ENCODE measurements around the gene SMLR1. TPM values are rescaled to one million over a fixed set of nuclear protein-coding genes. Genes with fewer than 3 reads are reported as not detected.

The SMLR1 gene
- total RNA-seq, 3 donors from 2014 or later = not detected

DNA sequence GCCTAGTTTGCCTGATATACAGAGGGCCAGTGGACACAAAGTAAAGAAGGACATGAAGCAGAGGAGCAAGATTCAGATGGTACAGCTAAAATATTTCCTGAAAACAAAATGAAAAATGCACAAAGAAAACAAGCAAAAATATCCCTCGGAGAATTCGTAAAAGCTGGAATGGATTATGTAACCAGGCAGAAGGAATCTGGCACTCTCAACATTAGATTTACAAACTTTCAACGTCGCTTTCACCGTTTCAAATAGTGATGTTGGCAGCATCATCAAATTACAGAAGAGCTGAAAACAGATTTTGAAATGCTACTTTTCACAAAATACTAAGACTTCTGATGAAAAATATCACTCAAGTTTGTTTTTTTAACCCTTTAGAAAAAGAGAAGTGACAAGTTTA is 11.7 kb downstream of the SMLR1 start:
- Histone ChIP-seq H3K27ac (no peak overlapping the region), H3K4me1 (no peaks in the 10 kb centered on the region), H3K27me3 (no peaks in the 10 kb centered on the region), H3K9me3 (no peaks in the 10 kb centered on the region), H3K4me3 (no peak overlapping the region), H3K36me3 (no peaks in the 10 kb centered on the region)
- DNase-seq (ENCODE audit: low spot score in 2 of 2) = no peak
- intact Hi-C loops (cut with DNase I; ENCODE audit: low total_unique reads) = no loop called here
- TF ChIP-seq POLR2AphosphoS5 (IDR thresholded peaks at IDR 0.05) (no peak), POLR2A (IDR thresholded peaks at IDR 0.05) (no peak)
- TF ChIP-seq, protein P1, sequence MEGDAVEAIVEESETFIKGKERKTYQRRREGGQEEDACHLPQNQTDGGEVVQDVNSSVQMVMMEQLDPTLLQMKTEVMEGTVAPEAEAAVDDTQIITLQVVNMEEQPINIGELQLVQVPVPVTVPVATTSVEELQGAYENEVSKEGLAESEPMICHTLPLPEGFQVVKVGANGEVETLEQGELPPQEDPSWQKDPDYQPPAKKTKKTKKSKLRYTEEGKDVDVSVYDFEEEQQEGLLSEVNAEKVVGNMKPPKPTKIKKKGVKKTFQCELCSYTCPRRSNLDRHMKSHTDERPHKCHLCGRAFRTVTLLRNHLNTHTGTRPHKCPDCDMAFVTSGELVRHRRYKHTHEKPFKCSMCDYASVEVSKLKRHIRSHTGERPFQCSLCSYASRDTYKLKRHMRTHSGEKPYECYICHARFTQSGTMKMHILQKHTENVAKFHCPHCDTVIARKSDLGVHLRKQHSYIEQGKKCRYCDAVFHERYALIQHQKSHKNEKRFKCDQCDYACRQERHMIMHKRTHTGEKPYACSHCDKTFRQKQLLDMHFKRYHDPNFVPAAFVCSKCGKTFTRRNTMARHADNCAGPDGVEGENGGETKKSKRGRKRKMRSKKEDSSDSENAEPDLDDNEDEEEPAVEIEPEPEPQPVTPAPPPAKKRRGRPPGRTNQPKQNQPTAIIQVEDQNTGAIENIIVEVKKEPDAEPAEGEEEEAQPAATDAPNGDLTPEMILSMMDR (IDR thresholded peaks at IDR 0.05) = no peak

DNA sequence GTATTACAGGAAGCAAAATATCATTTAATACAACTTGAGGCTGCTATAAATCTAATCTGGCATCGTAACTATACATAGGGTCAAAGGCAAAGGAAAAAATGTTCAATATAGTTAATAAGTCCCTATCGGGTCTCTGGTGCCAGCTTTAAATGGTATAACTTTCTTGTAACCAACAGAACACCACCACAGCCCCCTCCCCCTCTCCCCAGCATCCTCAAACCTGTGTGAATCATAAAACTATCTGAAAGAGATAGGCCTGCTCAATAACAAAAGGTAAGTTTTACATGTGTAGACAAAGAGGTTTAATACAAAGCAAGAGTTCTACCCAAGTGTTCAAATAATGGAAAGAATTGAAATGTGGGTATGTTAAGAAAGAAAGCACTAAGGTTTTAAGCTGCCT is 12.2 kb downstream of the SMLR1 start:
- DNase-seq (ENCODE audit: low spot score in 2 of 2) = no peak
- H3K27me3 ChIP-seq = no peaks in the 10 kb centered on the region
- intact Hi-C loops (cut with DNase I; ENCODE audit: low total_unique reads) = no loop called here
- H3K27ac ChIP-seq = no peak overlapping the region
- no peaks in the 10 kb centered on the region for H3K9me3 ChIP-seq
- no peaks in the 10 kb centered on the region for H3K36me3 ChIP-seq
- no peaks in the 10 kb centered on the region for H3K4me1 ChIP-seq
- TF ChIP-seq POLR2A (IDR thresholded peaks at IDR 0.05) (no peak), POLR2AphosphoS5 (IDR thresholded peaks at IDR 0.05) (no peak)
- TF ChIP-seq, protein P1 (IDR thresholded peaks at IDR 0.05) = no peak
- no peak overlapping the region for H3K4me3 ChIP-seq

DNA sequence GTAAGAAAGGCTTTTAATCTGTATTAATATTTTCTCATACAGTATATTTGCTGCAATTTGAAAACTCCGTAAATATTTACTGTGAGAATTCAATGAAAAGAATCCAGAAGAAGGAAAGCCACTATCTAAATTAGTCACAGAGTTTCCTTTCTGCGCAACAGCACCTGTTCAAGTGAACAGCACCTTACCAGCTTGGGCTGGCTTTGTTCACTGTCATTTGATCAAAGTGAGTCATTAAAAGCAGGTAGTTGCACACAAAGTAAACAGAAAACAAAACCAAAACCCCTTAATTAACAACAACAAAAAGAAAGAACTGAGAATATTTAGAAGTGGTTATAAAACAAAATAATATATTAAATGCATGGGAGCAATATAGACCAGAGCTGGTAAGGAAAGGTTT is 12.8 kb downstream of the SMLR1 start:
- no peaks in the 10 kb centered on the region for H3K9me3 ChIP-seq
- H3K27me3 ChIP-seq = no peaks in the 10 kb centered on the region
- DNase-seq (ENCODE audit: low spot score in 2 of 2) = no peak
- TF ChIP-seq POLR2AphosphoS5 (IDR thresholded peaks at IDR 0.05) (no peak), POLR2A (IDR thresholded peaks at IDR 0.05) (no peak)
- TF ChIP-seq, protein P1 (IDR thresholded peaks at IDR 0.05) = no peak
- H3K4me1 ChIP-seq = no peaks in the 10 kb centered on the region
- intact Hi-C loops (cut with DNase I; ENCODE audit: low total_unique reads) = loop anchor here (5.0 kb wide), 1 partner anchor 818 kb away; no protein-coding TSS in a partner anchor
- H3K27ac ChIP-seq = no peak overlapping the region
- no peaks in the 10 kb centered on the region for H3K36me3 ChIP-seq
- H3K4me3 ChIP-seq = no peak overlapping the region

DNA sequence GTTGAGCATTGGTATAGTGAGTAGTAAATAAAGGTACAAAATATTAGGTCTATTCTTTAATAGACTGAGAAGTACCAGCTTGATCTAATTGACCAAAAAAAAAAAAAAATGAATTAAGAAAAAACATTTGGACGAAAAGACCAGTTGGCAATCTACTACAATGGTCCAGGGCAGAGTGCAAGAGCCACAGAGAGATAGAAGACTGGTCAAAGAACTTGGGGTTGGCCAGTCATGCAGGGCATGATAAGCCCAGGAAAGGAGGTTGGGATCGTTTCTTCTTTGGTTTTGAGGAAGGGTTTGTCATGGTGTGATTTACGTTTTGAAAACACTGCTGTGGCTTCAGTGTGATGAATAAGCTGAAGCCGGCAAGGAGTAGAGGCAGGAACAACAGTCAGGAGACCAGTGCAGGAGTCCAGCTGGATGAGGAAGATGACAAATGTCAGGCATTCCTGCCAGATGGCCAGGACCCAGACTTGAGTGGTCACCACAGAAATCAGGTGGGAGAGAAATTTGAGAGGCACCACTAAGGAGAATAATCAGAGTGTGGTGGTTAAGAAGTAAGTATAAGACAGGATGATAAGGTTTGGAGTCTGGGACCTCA is 14.0 kb downstream of the SMLR1 start:
- Histone ChIP-seq H3K36me3 (no peaks in the 10 kb centered on the region), H3K4me1 (no peaks in the 10 kb centered on the region), H3K9me3 (no peaks in the 10 kb centered on the region), H3K4me3 (no peak overlapping the region), H3K27me3 (no peaks in the 10 kb centered on the region), H3K27ac (no peak overlapping the region)
- intact Hi-C loops (cut with DNase I; ENCODE audit: low total_unique reads) = loop anchor here (5.0 kb wide), 1 partner anchor 819 kb away; no protein-coding TSS in a partner anchor
- no peak for DNase-seq (ENCODE audit: low spot score in 2 of 2)
- TF ChIP-seq POLR2AphosphoS5 (IDR thresholded peaks at IDR 0.05) (no peak), POLR2A (IDR thresholded peaks at IDR 0.05) (no peak)
- TF ChIP-seq, protein P1 (IDR thresholded peaks at IDR 0.05) = no peak

DNA sequence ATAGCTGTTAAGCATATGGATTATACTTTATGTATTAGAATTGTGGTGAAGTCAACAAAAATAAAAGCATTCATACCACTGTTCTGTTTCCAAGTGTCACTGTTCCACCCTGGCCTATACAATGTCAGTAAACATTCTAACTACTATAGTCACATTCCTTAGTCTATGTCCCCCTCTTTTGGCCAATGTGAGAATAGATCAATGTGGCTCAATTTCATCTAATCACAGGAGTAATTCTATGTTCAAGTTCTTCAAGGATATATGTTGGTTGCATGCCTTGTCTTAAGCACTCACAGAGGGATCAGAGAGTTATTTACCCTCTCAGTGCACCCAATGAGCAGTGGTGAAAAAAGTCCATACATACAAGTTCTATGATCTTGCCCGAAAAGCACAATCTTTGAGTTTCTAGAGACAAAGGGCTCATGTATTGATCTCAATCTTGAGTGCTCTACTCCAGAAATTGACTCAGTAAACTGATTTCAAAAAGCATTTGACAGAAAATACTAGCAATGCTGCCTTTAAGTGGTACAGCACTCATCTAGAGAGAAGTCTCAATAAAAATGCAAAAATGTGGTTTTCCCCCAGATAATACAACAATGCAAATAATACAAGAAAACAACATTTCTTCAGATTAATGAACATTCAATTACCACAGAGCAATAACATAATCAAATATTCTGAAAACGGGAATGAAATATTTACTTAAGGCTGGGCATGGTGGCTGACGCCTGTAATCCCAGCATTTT is 16.5 kb downstream of the SMLR1 start:
- no peak overlapping the region for H3K27ac ChIP-seq
- DNase-seq (ENCODE audit: low spot score in 2 of 2) = no peak
- no peaks in the 10 kb centered on the region for H3K4me1 ChIP-seq
- intact Hi-C loops (cut with DNase I; ENCODE audit: low total_unique reads) = loop anchor here (5.0 kb wide), 1 partner anchor 821 kb away; no protein-coding TSS in a partner anchor
- no peaks in the 10 kb centered on the region for H3K27me3 ChIP-seq
- no peak overlapping the region for H3K4me3 ChIP-seq
- no peaks in the 10 kb centered on the region for H3K9me3 ChIP-seq
- no peaks in the 10 kb centered on the region for H3K36me3 ChIP-seq
- TF ChIP-seq POLR2A (IDR thresholded peaks at IDR 0.05) = no peak
- TF ChIP-seq POLR2AphosphoS5 (IDR thresholded peaks at IDR 0.05) = no peak
- TF ChIP-seq, protein P1 (IDR thresholded peaks at IDR 0.05) = peak in 2 of 3 donors; percentile 47 to 62
